ENCODE measurements around the gene UBE2I.

UBE2I gene

DNA sequence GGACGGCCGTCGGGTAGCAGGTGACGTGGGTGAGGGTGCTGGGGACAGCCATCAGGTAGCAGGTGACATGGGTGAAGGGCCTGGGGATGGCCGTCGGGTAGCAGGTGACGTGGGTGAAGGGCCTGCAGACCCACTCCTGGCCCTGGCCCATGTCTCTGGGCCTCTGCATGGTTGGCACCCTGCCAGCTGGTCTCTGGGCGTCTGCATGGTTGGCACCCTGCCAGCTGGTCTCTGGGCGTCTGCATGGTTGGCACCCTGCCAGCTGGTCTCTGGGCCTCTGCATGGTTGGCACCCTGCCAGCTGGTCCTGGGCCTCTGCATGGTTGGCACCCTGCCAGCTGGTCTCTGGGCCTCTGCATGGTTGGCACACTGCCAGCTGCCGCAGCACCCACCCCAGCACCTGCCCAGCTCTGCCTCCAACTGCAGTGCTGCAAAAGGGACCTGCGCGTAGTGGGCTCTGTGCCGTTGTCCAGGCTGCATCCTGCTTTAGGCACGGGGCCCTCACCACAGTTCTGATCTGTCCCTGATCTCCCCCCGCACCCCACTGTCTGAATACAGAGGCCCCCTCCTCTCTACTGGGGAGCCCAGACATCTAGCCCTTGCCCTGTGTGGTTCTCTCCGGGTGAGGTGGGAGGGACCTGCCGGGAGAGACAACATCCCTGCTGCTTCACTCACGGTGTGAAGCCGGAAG lies 37.6 kb upstream of the UBE2I start (continued):
- TF ChIP-seq ZNF521 (tag by site-specific recombination; IDR thresholded peaks at IDR 0.05) = peak; percentile 100
- peak; percentile 96; the same call in 1 of the 2 replicates for TF ChIP-seq ZNF768 (tag by site-specific recombination; IDR thresholded peaks at IDR 0.05)
- TF ChIP-seq ZNF76 (tag by site-specific recombination; IDR thresholded peaks at IDR 0.05; ENCODE audit: borderline replicate concordance, low read depth) = peak; percentile 55; the same call in 1 of the 2 replicates
- peak; percentile 71 for TF ChIP-seq ZNF335 (tag by site-specific recombination; conservative IDR thresholded peaks at IDR 0.05)
- peak; percentile 70; the same call in 1 of the 2 replicates for TF ChIP-seq ZNF610 (tag by site-specific recombination; IDR thresholded peaks at IDR 0.05; ENCODE audit: borderline replicate concordance)
- TF ChIP-seq, protein P1, sequence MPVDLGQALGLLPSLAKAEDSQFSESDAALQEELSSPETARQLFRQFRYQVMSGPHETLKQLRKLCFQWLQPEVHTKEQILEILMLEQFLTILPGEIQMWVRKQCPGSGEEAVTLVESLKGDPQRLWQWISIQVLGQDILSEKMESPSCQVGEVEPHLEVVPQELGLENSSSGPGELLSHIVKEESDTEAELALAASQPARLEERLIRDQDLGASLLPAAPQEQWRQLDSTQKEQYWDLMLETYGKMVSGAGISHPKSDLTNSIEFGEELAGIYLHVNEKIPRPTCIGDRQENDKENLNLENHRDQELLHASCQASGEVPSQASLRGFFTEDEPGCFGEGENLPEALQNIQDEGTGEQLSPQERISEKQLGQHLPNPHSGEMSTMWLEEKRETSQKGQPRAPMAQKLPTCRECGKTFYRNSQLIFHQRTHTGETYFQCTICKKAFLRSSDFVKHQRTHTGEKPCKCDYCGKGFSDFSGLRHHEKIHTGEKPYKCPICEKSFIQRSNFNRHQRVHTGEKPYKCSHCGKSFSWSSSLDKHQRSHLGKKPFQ (tag by site-specific recombination; IDR thresholded peaks at IDR 0.05) = peak; percentile 42; the same call in 1 of the 2 replicates
- TF ChIP-seq ZNF24 (tag by site-specific recombination; IDR thresholded peaks at IDR 0.05) = peak; percentile 80; the same call in 1 of the 2 replicates
- peak; percentile 29; the same call in 1 of the 2 replicates for TF ChIP-seq ZNF416 (tag by site-specific recombination; IDR thresholded peaks at IDR 0.05)
- TF ChIP-seq ZBTB8A (tag by site-specific recombination; IDR thresholded peaks at IDR 0.05) = peak; percentile 79
- TF ChIP-seq, protein P2, sequence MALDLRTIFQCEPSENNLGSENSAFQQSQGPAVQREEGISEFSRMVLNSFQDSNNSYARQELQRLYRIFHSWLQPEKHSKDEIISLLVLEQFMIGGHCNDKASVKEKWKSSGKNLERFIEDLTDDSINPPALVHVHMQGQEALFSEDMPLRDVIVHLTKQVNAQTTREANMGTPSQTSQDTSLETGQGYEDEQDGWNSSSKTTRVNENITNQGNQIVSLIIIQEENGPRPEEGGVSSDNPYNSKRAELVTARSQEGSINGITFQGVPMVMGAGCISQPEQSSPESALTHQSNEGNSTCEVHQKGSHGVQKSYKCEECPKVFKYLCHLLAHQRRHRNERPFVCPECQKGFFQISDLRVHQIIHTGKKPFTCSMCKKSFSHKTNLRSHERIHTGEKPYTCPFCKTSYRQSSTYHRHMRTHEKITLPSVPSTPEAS (tag by site-specific recombination; IDR thresholded peaks at IDR 0.05) = peak; percentile 71
- peak; percentile 83 for TF ChIP-seq ZSCAN23 (tag by site-specific recombination; IDR thresholded peaks at IDR 0.05)
- TF ChIP-seq, protein P3, sequence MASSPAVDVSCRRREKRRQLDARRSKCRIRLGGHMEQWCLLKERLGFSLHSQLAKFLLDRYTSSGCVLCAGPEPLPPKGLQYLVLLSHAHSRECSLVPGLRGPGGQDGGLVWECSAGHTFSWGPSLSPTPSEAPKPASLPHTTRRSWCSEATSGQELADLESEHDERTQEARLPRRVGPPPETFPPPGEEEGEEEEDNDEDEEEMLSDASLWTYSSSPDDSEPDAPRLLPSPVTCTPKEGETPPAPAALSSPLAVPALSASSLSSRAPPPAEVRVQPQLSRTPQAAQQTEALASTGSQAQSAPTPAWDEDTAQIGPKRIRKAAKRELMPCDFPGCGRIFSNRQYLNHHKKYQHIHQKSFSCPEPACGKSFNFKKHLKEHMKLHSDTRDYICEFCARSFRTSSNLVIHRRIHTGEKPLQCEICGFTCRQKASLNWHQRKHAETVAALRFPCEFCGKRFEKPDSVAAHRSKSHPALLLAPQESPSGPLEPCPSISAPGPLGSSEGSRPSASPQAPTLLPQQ (tag by site-specific recombination; IDR thresholded peaks at IDR 0.05) = peak; percentile 84
- TF ChIP-seq ZFP37 (tag by site-specific recombination; IDR thresholded peaks at IDR 0.05) = peak; percentile 60; the same call in 1 of the 2 replicates
- peak; percentile 100 for TF ChIP-seq ZNF544 (tag by site-specific recombination; IDR thresholded peaks at IDR 0.05)
- peak; percentile 42; the same call in 1 of the 2 replicates for TF ChIP-seq PRDM1 (tag by site-specific recombination; IDR thresholded peaks at IDR 0.05)
- peak; percentile 65; the same call in 1 of the 2 replicates for TF ChIP-seq ZNF2 (tag by site-specific recombination; IDR thresholded peaks at IDR 0.05)
- TF ChIP-seq BCL11A (tag by site-specific recombination; IDR thresholded peaks at IDR 0.05; ENCODE audit: low read depth) = peak; percentile 31; the same call in 1 of the 2 replicates
- peak; percentile 98 for TF ChIP-seq ZIC2 (tag by site-specific recombination; IDR thresholded peaks at IDR 0.05)
- 0 out of 2 replicates have a peak, but pooled peaks have one; percentile 50 for TF ChIP-seq ZNF785 (tag by site-specific recombination; IDR thresholded peaks at IDR 0.05)
- peak; percentile 85 for TF ChIP-seq ZNF629 (tag by site-specific recombination; IDR thresholded peaks at IDR 0.05)
- TF ChIP-seq, protein P4, sequence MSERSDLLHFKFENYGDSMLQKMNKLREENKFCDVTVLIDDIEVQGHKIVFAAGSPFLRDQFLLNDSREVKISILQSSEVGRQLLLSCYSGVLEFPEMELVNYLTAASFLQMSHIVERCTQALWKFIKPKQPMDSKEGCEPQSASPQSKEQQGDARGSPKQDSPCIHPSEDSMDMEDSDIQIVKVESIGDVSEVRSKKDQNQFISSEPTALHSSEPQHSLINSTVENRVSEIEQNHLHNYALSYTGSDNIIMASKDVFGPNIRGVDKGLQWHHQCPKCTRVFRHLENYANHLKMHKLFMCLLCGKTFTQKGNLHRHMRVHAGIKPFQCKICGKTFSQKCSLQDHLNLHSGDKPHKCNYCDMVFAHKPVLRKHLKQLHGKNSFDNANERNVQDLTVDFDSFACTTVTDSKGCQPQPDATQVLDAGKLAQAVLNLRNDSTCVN (tag by site-specific recombination; optimal IDR thresholded peaks at IDR 0.05) = peak; percentile 59

Data from HEK293 (cell line).